K562 treated with DMSO at 1 percent for 4 hours (cell line): Measurements from ENCODE around the gene SLCO1A2. TPM values are rescaled to one million over a fixed set of nuclear protein-coding genes. Genes with fewer than 3 reads are reported as not detected.

Experiments used
- total RNA-seq: library from RNA; unstranded; fragments of 300-600 nt; gene quantifications from 2 replicates; pipeline ENCODE4 v1.2.3, GENCODE V29; 2022; ENCODE audit not compliant: insufficient read depth

SLCO1A2 gene
- total RNA-seq = 2.1 and 2.2 TPM in 2 replicates

GRCh38 chr12:21334771-21335325 is at the start of gene SLCO1A2:
SLCO1A2 (minus strand) TSS chr12:21334917; CDS start chr12:21334647, 270 bp downstream.

GRCh38 chr12:21372602-21373001 is 37.9 kb upstream of the SLCO1A2 start, which contains the start of gene IAPP:
IAPP (plus strand) TSS chr12:21372902; CDS start chr12:21373352, 450 bp downstream.

Other genes with a start within 250 kb of the SLCO1A2 start
- gene SLCO1B1, start 203.7 kb downstream of the SLCO1A2 start, total RNA-seq = not detected in 2 replicates
- gene IAPP, start 38.0 kb upstream of the SLCO1A2 start, total RNA-seq = not detected in 2 replicates
- 6.5 and 7.2 TPM in 2 replicates for gene PYROXD1, start 102.7 kb upstream of the SLCO1A2 start, total RNA-seq
- 20.8 and 26.5 TPM in 2 replicates for gene RECQL, start 166.7 kb upstream of the SLCO1A2 start, total RNA-seq
- 5.9 and 13.4 TPM in 2 replicates for gene GOLT1B, start 166.9 kb upstream of the SLCO1A2 start, total RNA-seq
- gene SPX, start 191.4 kb upstream of the SLCO1A2 start, total RNA-seq = 0.91 TPM in 1 of 2 replicates, not detected in the other